Measurements from ENCODE around the gene ST3GAL3.
A peak's percentile ranks its signal among the peaks of the same experiment; 100 is the strongest.

Gene ST3GAL3

DNA sequence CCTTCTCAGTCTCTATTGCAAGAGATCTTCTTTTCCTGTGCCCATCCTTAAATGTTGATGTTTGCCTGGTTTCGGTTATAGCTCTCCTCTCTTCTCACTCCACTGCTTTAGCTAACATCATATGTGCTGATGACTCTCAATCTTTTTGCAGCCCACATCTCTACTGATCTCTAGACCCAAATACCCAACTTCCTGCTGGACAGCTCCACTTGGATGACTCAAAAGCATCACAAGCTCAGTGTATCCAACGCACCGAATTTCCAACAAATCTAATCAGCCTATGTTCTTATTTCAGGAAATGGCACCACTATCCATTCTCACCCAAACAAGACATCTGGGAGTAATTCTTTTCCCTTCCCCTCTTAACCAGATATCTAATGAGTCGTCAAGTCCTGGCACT, 147.1 kb downstream of the ST3GAL3 start:
- H3K27me3 ChIP-seq: no peaks in the 10 kb centered on the region
- H3K36me3 ChIP-seq: no peaks in the 10 kb centered on the region
- H3K27ac ChIP-seq: no peak overlapping the region
- H3K4me1 ChIP-seq: peaks cover 0 to 20% (median 13%) of the 10 kb centered on the region in 4 donors
- H3K9me3 ChIP-seq: no peaks in the 10 kb centered on the region
- no peak overlapping the region for H3K4me3 ChIP-seq
- intact Hi-C loops (cut with DNase I; ENCODE audit: low total_unique reads): no loop called here
- no peak for DNase-seq
- TF ChIP-seq, protein P1, sequence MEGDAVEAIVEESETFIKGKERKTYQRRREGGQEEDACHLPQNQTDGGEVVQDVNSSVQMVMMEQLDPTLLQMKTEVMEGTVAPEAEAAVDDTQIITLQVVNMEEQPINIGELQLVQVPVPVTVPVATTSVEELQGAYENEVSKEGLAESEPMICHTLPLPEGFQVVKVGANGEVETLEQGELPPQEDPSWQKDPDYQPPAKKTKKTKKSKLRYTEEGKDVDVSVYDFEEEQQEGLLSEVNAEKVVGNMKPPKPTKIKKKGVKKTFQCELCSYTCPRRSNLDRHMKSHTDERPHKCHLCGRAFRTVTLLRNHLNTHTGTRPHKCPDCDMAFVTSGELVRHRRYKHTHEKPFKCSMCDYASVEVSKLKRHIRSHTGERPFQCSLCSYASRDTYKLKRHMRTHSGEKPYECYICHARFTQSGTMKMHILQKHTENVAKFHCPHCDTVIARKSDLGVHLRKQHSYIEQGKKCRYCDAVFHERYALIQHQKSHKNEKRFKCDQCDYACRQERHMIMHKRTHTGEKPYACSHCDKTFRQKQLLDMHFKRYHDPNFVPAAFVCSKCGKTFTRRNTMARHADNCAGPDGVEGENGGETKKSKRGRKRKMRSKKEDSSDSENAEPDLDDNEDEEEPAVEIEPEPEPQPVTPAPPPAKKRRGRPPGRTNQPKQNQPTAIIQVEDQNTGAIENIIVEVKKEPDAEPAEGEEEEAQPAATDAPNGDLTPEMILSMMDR (IDR thresholded peaks at IDR 0.05): no peak

DNA sequence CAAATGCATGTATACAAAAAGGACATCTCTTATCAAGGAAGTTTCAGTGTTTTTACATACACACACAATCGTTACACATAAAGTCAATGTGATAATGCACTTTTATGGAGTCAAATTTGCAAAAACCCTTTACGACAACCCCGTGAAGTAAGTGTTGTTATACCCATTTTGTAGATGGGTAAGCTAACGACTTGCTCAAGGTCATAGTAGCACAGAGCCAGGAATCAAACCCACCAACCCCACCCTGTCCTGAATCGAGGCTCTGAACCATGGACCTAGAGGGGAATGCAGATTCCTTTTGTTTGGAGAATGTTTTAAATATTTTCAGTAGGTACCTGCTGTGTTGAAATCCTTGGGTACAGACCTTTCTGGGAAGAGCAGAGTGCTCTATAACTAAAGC, 148.9 kb downstream of the ST3GAL3 start:
- no peak overlapping the region for H3K4me3 ChIP-seq
- TF ChIP-seq, protein P1 (IDR thresholded peaks at IDR 0.05): no peak
- H3K27me3 ChIP-seq: no peaks in the 10 kb centered on the region
- peaks cover 0 to 21% (median 14%) of the 10 kb centered on the region in 4 donors for H3K4me1 ChIP-seq
- no peak overlapping the region for H3K27ac ChIP-seq
- H3K36me3 ChIP-seq: no peaks in the 10 kb centered on the region
- no peaks in the 10 kb centered on the region for H3K9me3 ChIP-seq
- intact Hi-C loops (cut with DNase I; ENCODE audit: low total_unique reads): no loop called here
- no peak for DNase-seq

DNA sequence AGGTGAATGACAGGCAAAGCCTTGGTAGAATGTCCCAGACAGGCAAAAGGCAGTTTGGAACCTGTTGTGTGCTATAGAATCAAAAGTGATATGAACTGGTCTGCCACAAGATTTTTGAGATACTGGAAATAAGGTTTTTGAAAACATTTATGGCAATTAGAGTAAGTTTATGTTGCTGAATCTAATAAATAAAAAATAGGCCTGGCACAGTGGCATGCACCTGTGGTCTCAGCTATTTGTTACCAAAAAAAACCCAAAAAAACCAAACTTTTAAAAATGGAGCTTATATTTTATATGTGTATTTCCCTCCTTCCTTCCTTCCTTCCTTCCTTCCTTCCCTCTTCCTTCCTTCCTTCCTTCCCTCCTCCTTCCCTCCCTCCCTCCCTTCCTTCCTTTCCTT, 149.8 kb downstream of the ST3GAL3 start:
- Histone ChIP-seq H3K4me3 (no peak overlapping the region), H3K36me3 (no peaks in the 10 kb centered on the region), H3K27me3 (no peaks in the 10 kb centered on the region), H3K4me1 (peaks cover 0 to 24% (median 14%) of the 10 kb centered on the region in 4 donors), H3K9me3 (no peaks in the 10 kb centered on the region), H3K27ac (no peak overlapping the region)
- intact Hi-C loops (cut with DNase I; ENCODE audit: low total_unique reads): no loop called here
- DNase-seq: no peak
- TF ChIP-seq, protein P1 (IDR thresholded peaks at IDR 0.05): no peak

DNA sequence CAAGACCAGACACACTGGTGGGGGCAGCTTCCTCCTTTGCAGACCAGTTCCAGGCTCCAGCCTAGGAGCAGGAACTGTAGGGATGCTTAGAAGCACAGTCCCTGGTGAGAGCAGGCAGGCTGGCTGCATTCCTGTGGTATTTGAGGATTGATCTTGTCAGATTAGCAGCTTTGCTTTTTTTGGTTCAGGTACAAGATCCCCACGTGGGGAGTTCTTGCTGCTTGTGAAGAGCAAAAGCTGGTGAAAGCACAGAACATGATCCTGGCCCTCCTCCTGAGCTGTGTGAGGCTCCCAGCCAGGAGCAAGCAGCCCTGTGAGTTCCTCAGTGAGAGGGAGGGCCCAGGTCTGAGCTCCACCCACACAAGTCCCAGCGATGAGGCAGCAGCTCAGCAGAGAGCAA, 151.0 kb downstream of the ST3GAL3 start:
- intact Hi-C loops (cut with DNase I; ENCODE audit: low total_unique reads): no loop called here
- peak; percentile 57 to 86 for DNase-seq
- H3K27me3 ChIP-seq: no peaks in the 10 kb centered on the region
- peaks cover 0 to 20% (median 14%) of the 10 kb centered on the region in 4 donors for H3K4me1 ChIP-seq
- no peak overlapping the region for H3K4me3 ChIP-seq
- H3K27ac ChIP-seq: no peak overlapping the region
- no peaks in the 10 kb centered on the region for H3K36me3 ChIP-seq
- TF ChIP-seq, protein P1 (IDR thresholded peaks at IDR 0.05): no peak
- H3K9me3 ChIP-seq: no peaks in the 10 kb centered on the region

DNA sequence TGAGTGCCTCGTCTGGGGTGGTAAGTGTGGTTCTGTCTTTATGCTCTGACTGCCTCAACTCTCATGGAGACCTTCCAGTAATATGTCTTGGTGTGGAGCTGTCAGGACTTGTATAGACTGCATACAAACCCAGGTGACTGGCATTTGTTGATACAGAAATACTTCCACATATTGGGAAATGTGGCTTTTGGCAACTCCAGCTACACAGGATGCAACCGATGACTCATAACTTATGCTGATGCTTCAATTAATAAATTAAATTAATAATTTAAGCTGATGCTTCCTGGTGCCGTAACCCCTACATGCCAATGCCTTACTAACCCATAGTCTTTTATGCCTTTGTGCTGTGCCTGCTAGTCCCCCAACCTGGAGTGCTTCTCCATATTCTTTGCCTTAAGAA, 154.0 kb downstream of the ST3GAL3 start:
- no peaks in the 10 kb centered on the region for H3K36me3 ChIP-seq
- no peaks in the 10 kb centered on the region for H3K9me3 ChIP-seq
- H3K4me3 ChIP-seq: no peak overlapping the region
- H3K4me1 ChIP-seq: peaks cover 0 to 18% (median 11%) of the 10 kb centered on the region in 4 donors
- TF ChIP-seq, protein P1 (IDR thresholded peaks at IDR 0.05): no peak
- no peak for DNase-seq
- no peak overlapping the region for H3K27ac ChIP-seq
- H3K27me3 ChIP-seq: no peaks in the 10 kb centered on the region
- intact Hi-C loops (cut with DNase I; ENCODE audit: low total_unique reads): no loop called here

Measured in tibial artery (tissue), 4 donors.